ENCODE data around the gene RSU1.

Gene RSU1

GRCh38 chr10:16586358-16587138, 230.7 kb downstream of the RSU1 start:
- DNase-seq: no peak

GRCh38 chr10:16585103-16585502, 232.1 kb downstream of the RSU1 start:
- DNase-seq: no peak

GRCh38 chr10:16583382-16583781, 233.8 kb downstream of the RSU1 start:
- no peak for DNase-seq

- no peak for DNase-seq
Measured at GRCh38 chr10:16581202-16581601, 236.0 kb downstream of the RSU1 start.

- DNase-seq: no peak
Measured at GRCh38 chr10:16570731-16571130, 246.5 kb downstream of the RSU1 start.

- no peak for DNase-seq
Measured at GRCh38 chr10:16566202-16566805, 250.9 kb downstream of the RSU1 start.

GRCh38 chr10:16565604-16566003, 251.6 kb downstream of the RSU1 start:
- no peak for DNase-seq

- DNase-seq: no peak
Measured at GRCh38 chr10:16562891-16563290, 254.3 kb downstream of the RSU1 start.

GRCh38 chr10:16559236-16559773, 257.9 kb downstream of the RSU1 start:
- no peak for DNase-seq

- DNase-seq: no peak
Measured at GRCh38 chr10:16547973-16548372, 269.3 kb downstream of the RSU1 start.

GRCh38 chr10:16545116-16545736, 272.0 kb downstream of the RSU1 start:
- DNase-seq: no peak

GRCh38 chr10:16544591-16544990, 272.6 kb downstream of the RSU1 start:
- no peak for DNase-seq

- no peak for DNase-seq
Measured at GRCh38 chr10:16544099-16544498, 273.1 kb downstream of the RSU1 start.

All from midbrain (tissue), 1 donor.